HepG2 (cell line): ENCODE measurements around the gene ALCAM.

ENCODE experiments used
- CEBPG ChIP-seq: IDR thresholded peaks from 2 replicates; pipeline ENCODE4 v1.6.1; 2016
- NR3C1 ChIP-seq: sonication (generic); formaldehyde crosslinking; IDR thresholded peaks from 2 replicates; pipeline ENCODE4 v1.4.0; 2020; ENCODE audit warnings: missing genetic modification reagents
- ZNF615 ChIP-seq: sonication (generic); formaldehyde crosslinking; IDR thresholded peaks from 2 replicates; pipeline ENCODE4 v1.5.0; 2020; ENCODE audit warnings: mild to moderate bottlenecking, missing genetic modification reagents, borderline replicate concordance
- TF ChIP-seq, protein P1 (sequence below): sonication (generic); formaldehyde crosslinking; IDR thresholded peaks from 2 replicates; pipeline ENCODE4 v1.8.1; 2023; ENCODE audit warnings: missing genetic modification reagents, inconsistent platforms, borderline replicate concordance

- TF ChIP-seq, protein P1, sequence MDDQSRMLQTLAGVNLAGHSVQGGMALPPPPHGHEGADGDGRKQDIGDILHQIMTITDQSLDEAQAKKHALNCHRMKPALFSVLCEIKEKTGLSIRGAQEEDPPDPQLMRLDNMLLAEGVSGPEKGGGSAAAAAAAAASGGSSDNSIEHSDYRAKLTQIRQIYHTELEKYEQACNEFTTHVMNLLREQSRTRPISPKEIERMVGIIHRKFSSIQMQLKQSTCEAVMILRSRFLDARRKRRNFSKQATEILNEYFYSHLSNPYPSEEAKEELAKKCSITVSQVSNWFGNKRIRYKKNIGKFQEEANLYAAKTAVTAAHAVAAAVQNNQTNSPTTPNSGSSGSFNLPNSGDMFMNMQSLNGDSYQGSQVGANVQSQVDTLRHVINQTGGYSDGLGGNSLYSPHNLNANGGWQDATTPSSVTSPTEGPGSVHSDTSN, result no peak
- no peak for TF ChIP-seq CEBPG
- TF ChIP-seq ZNF615 (CRISPR knock-in tag), result no peak
- TF ChIP-seq NR3C1 (CRISPR knock-in tag), result no peak
Measured at GRCh38 chr3:105516972-105517371, 150.3 kb downstream of the ALCAM start.
